HuH-7.5 (cell line): ENCODE measurements around the gene MFSD12.
"Not testable (repeated sequence)": the region's sequence is repeated elsewhere in the genome, so short reads cannot be mapped to it uniquely, and the experiment has no call there.

ENCODE experiments used
- DNase-seq: peaks from one replicate; pipeline ENCODE4 v3.0.0; 2011; ENCODE audit warnings: low spot score

Gene MFSD12

GRCh38 chr19:3536429-3537100, 20.8 kb downstream of the MFSD12 start:
- no peak for DNase-seq

- no peak for DNase-seq
Observed at GRCh38 chr19:3535981-3536380, 21.4 kb downstream of the MFSD12 start.

GRCh38 chr19:3535563-3535965, 21.8 kb downstream of the MFSD12 start:
- no peak for DNase-seq

- no peak for DNase-seq
Observed at GRCh38 chr19:3535235-3535535, 22.2 kb downstream of the MFSD12 start.

GRCh38 chr19:3534375-3535234, 22.8 kb downstream of the MFSD12 start:
- DNase-seq, result no peak

- no peak for DNase-seq
Observed at GRCh38 chr19:3533563-3534216, 23.7 kb downstream of the MFSD12 start.

- DNase-seq, result no peak
Observed at GRCh38 chr19:3533033-3533432, 24.4 kb downstream of the MFSD12 start.

- DNase-seq, result no peak
Observed at GRCh38 chr19:3532154-3532786, 25.1 kb downstream of the MFSD12 start.

- no peak for DNase-seq
Observed at GRCh38 chr19:3531716-3532115, 25.7 kb downstream of the MFSD12 start.

GRCh38 chr19:3530389-3530788, 27.0 kb downstream of the MFSD12 start:
- no peak for DNase-seq

GRCh38 chr19:3529299-3529698, 28.1 kb downstream of the MFSD12 start:
- not testable (repeated sequence) for DNase-seq

GRCh38 chr19:3528539-3529211, 28.7 kb downstream of the MFSD12 start:
- no peak for DNase-seq

- no peak for DNase-seq
Observed at GRCh38 chr19:3528080-3528479, 29.3 kb downstream of the MFSD12 start.

GRCh38 chr19:3527238-3527910, 30.0 kb downstream of the MFSD12 start:
- DNase-seq, result no peak

GRCh38 chr19:3526507-3527237, 30.7 kb downstream of the MFSD12 start:
- no peak for DNase-seq

- no peak for DNase-seq
Observed at GRCh38 chr19:3524904-3525451, 32.4 kb downstream of the MFSD12 start.

GRCh38 chr19:3524078-3524842, 33.1 kb downstream of the MFSD12 start:
- DNase-seq, result no peak

GRCh38 chr19:3523361-3524077, 33.9 kb downstream of the MFSD12 start:
- DNase-seq, result no peak
